Tibial nerve (tissue), 4 donors: ENCODE measurements around the gene SRRM5. TPM values are rescaled to one million over a fixed set of nuclear protein-coding genes. Genes with fewer than 3 reads are reported as not detected.
"Not testable (repeated sequence)": the region's sequence is repeated elsewhere in the genome, so short reads cannot be mapped to it uniquely, and the experiment has no call there.

Source experiments
- DNase-seq, 2 donors: peaks; one replicate each; pipeline ENCODE4 v3.0.0-alpha.2; 2019; ENCODE audit warnings: low spot score in 2 of 2
- H3K27ac ChIP-seq, 4 donors: fragments of 200-600 bp; sonication (generic) in 3 of 4; one replicate each; pipeline ENCODE4 v1.5.1; 2017 to 2019; ENCODE audit warnings: mild to moderate bottlenecking in 1 of 4
- H3K27me3 ChIP-seq, 2 donors: fragments of 200-600 bp; sonication (generic) in 1 of 2; one replicate each; pipeline versions ENCODE4 v1.5.1 to v1.6.0; 2017 to 2019
- H3K36me3 ChIP-seq, 3 donors: fragments of 200-600 bp; sonication (generic); one replicate each; pipeline ENCODE4 v1.5.1; 2018 to 2019
- H3K4me1 ChIP-seq, 4 donors: fragments of 200-600 bp; sonication (generic) in 3 of 4; one replicate each; pipeline ENCODE4 v1.5.1; 2017 to 2019
- H3K4me3 ChIP-seq, 4 donors: fragments of 200-600 bp; sonication (generic) in 3 of 4; one replicate each; pipeline ENCODE4 v1.5.1; 2017 to 2019; ENCODE audit warnings: mild to moderate bottlenecking in 1 of 4, moderate library complexity in 1 of 4
- H3K9me3 ChIP-seq, 4 donors: fragments of 200-600 bp; sonication (generic) in 3 of 4; one replicate each; pipeline ENCODE4 v1.5.1; 2017 to 2019
- EP300 ChIP-seq, 2 donors: sonication (generic); formaldehyde crosslinking; IDR thresholded peaks; one replicate each; pipeline ENCODE4 v1.6.1; 2017; ENCODE audit warnings: antibody characterized with exemption in 2 of 2, mild to moderate bottlenecking in 1 of 2
- POLR2A ChIP-seq, 2 donors: fragments of 450-650 bp; IDR thresholded peaks; one replicate each; pipeline ENCODE4 v1.6.1; 2017; ENCODE audit warnings: antibody characterized with exemption in 2 of 2, mild to moderate bottlenecking in 2 of 2, moderate library complexity in 2 of 2
- WGBS, 2 donors: methylation state at CpG; one replicate each; pipeline ENCODE4 v1.1.5; 2018; 5-methylcytosine and 5-hydroxymethylcytosine counted together
- total RNA-seq, 4 donors: library from RNA; depleted of rRNA; stranded (reverse); fragments of >200 nt; gene quantifications; one replicate each; pipeline ENCODE4 v1.1.0, GENCODE V29; 2016
- TF ChIP-seq, protein P1 (sequence below), 5 experiments: fragments of 200-600 bp in 3 of 5; fragments of 450-650 bp in 2 of 5; sonication (generic) in 3 of 5; IDR thresholded peaks; one replicate each; pipeline ENCODE4 v1.5.1; 2016 to 2019; ENCODE audit warnings: antibody characterized with exemption in 5 of 5, mild to moderate bottlenecking in 3 of 5, moderate library complexity in 2 of 5

Gene SRRM5
- total RNA-seq, 4 donors from 2014 or later, result 0.20 to 0.84 (median 0.52) TPM

DNA sequence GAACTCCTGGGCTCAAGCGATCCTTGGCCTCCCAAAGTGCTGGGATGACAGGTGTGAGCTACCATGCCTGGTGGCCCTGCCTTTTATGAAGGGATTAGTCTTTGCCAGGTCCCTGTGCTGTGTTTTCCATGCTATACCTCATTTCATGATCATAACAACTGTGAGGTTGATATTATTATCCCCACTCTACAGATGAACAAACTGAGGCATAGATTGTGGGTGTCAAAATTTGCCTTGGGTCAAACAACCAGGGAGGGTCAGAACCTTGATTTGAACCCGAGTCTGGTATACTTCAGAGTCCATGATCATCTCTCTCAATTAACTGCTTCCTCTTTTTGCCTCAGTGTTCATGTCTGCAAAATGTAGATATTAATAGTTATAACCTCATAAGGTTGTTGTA, 29.4 kb upstream of the SRRM5 start:
- TF ChIP-seq POLR2A (IDR thresholded peaks at IDR 0.05), result no peak
- no peak for TF ChIP-seq EP300 (IDR thresholded peaks at IDR 0.05)
- TF ChIP-seq, protein P1, sequence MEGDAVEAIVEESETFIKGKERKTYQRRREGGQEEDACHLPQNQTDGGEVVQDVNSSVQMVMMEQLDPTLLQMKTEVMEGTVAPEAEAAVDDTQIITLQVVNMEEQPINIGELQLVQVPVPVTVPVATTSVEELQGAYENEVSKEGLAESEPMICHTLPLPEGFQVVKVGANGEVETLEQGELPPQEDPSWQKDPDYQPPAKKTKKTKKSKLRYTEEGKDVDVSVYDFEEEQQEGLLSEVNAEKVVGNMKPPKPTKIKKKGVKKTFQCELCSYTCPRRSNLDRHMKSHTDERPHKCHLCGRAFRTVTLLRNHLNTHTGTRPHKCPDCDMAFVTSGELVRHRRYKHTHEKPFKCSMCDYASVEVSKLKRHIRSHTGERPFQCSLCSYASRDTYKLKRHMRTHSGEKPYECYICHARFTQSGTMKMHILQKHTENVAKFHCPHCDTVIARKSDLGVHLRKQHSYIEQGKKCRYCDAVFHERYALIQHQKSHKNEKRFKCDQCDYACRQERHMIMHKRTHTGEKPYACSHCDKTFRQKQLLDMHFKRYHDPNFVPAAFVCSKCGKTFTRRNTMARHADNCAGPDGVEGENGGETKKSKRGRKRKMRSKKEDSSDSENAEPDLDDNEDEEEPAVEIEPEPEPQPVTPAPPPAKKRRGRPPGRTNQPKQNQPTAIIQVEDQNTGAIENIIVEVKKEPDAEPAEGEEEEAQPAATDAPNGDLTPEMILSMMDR (IDR thresholded peaks at IDR 0.05), result no peak
- Histone ChIP-seq H3K36me3 (peaks cover 0 to 17% (median 0%) of the 10 kb centered on the region in 3 donors), H3K9me3 (no peaks in the 10 kb centered on the region), H3K4me3 (no peak overlapping the region), H3K4me1 (peaks cover 0 to 35% (median 7%) of the 10 kb centered on the region in 4 donors), H3K27ac (peak overlapping the region in 1 of 4 donors; percentile 89), H3K27me3 (no peaks in the 10 kb centered on the region)
- DNase-seq, result no peak
- WGBS, 2 donors, result 94 to 95% methylated on average over 2 of the region's 2 CpGs

DNA sequence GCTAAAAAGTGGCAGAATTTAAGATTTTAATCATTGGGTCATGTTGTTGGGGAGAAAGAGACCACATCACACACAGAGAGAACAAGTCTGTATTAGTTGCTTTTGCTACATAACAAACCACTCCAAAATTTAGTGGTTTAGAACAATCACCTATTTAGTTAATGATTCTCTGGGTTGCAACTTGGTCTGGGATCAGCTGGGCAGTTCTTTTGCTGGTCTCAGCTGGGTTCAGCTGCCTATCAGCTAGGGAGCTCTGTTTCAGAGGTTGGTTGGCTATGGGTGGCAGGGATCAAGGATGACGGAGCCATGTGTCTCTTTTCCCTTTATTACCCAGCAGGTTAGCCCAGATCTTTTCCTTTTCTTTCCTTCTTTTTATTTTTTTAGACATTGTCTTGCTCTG, 27.4 kb upstream of the SRRM5 start:
- peaks cover 0 to 34% (median 0%) of the 10 kb centered on the region in 3 donors for H3K36me3 ChIP-seq
- TF ChIP-seq, protein P1 (IDR thresholded peaks at IDR 0.05), result no peak
- no peak for TF ChIP-seq POLR2A (IDR thresholded peaks at IDR 0.05)
- TF ChIP-seq EP300 (IDR thresholded peaks at IDR 0.05), result no peak
- peak overlapping the region in 1 of 4 donors; percentile 43 for H3K27ac ChIP-seq
- DNase-seq, result no peak
- no peaks in the 10 kb centered on the region for H3K27me3 ChIP-seq
- H3K4me3 ChIP-seq, result no peak overlapping the region
- H3K4me1 ChIP-seq, result peaks cover 0 to 35% (median 6%) of the 10 kb centered on the region in 4 donors
- no peaks in the 10 kb centered on the region for H3K9me3 ChIP-seq
- WGBS, 2 donors, result 81 to 100% methylated on average over 1 of the region's 1 CpG

DNA sequence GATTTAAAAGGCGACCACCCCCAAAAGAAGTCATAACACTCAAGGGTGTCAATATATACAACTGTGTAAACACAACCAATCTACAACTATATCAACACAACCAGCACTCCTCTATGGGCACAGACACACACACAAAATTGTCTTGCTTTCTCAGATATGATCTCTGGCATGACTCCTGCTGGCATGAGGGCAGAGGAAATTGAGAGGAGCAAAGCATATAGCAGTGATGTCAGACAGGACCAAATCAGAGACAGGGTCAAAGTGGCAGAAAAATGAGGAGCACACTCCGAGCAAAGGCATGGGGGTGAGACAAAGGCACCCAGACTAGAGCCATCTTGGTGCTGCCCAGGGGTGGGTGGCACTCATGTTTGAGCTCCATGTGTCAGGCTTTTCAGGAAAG, 25.5 kb upstream of the SRRM5 start:
- H3K4me1 ChIP-seq, result peaks cover 0 to 18% (median 0%) of the 10 kb centered on the region in 4 donors
- H3K27ac ChIP-seq, result no peak overlapping the region
- H3K27me3 ChIP-seq, result no peaks in the 10 kb centered on the region
- WGBS, 2 donors, result 47 to 60% methylated on average over 2 of the region's 2 CpGs
- TF ChIP-seq EP300 (IDR thresholded peaks at IDR 0.05) (no peak), POLR2A (IDR thresholded peaks at IDR 0.05) (no peak)
- TF ChIP-seq, protein P1 (IDR thresholded peaks at IDR 0.05), result no peak
- H3K4me3 ChIP-seq, result no peak overlapping the region
- DNase-seq, result no peak
- H3K9me3 ChIP-seq, result no peaks in the 10 kb centered on the region
- peaks cover 0 to 53% (median 0%) of the 10 kb centered on the region in 3 donors for H3K36me3 ChIP-seq

DNA sequence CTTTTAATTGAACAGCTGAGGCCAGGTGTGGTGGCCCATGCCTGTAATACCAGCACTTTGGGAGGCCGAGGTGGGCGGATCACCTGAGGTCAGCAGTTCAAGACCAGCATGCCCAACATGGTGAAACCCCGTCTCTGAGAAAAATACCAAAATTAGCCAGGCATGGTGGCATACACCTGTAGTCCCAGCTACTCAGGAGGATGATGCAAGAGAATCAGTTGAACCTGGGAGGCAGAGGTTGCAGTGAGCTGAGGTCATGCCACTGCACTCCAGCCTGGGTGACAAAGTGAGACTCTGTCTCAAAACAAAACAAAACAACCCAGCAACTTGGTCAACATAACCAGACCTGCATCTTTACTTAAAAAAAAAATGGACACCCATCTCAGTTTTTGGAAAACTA, 24.9 kb upstream of the SRRM5 start:
- H3K9me3 ChIP-seq, H3K4me3 ChIP-seq, DNase-seq, H3K27ac ChIP-seq, H3K27me3 ChIP-seq: not testable (repeated sequence)
- peaks cover 0 to 60% (median 0%) of the 10 kb centered on the region in 3 donors for H3K36me3 ChIP-seq
- peaks cover 0 to 11% (median 0%) of the 10 kb centered on the region in 4 donors for H3K4me1 ChIP-seq
- 91 to 95% methylated on average over 3 of the region's 3 CpGs for WGBS, 2 donors

DNA sequence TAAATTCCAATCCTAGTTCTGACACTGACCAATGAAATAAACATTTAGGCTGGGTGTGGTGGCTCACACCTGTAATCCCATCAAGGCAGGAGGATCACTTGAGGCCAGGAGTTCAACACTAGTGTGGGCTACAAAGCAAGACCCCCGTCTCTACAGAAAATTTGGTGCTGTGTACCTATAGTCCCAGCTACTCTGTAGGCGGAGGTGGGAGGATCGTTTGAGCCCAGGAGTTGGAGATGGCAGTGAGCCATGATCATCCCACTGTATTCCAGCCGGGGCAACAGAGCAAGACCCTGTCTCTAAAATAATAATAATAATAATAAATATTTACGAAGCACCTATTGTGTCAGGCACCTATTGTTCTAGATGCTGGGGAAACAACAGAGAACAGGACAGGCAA, 22.6 kb upstream of the SRRM5 start:
- H3K27me3 ChIP-seq, result no peaks in the 10 kb centered on the region
- H3K36me3 ChIP-seq, result peaks cover 0 to 80% (median 0%) of the 10 kb centered on the region in 3 donors
- TF ChIP-seq POLR2A (IDR thresholded peaks at IDR 0.05), result no peak
- TF ChIP-seq, protein P1 (IDR thresholded peaks at IDR 0.05), result no peak
- H3K27ac ChIP-seq, result no peak overlapping the region
- H3K4me3 ChIP-seq, result no peak overlapping the region
- 67 to 88% methylated on average over 5 of the region's 5 CpGs for WGBS, 2 donors
- peaks cover 0 to 18% (median 5%) of the 10 kb centered on the region in 4 donors for H3K4me1 ChIP-seq
- no peak for DNase-seq
- no peaks in the 10 kb centered on the region for H3K9me3 ChIP-seq

DNA sequence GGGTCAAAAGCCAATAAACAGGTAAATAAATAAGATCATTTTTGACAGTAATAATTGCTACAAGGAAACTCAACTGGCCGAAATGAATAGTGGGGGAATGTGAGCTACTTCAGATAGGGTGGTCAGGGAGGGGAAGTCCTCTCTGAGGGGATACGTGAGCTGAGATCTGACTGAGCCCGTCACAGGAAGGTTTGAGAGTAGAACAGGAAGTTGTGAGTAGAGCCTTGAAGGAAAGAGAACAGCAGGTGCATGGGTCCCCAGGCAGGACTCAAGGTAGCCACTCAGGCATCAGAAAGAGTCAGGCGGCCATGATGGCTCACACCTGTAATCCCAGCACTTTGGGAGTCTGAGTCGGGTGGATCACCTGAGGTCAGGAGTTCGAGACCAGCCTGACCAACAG, 22.2 kb upstream of the SRRM5 start:
- peaks cover 0 to 80% (median 0%) of the 10 kb centered on the region in 3 donors for H3K36me3 ChIP-seq
- WGBS, 2 donors, result 77 to 82% methylated on average over 6 of the region's 6 CpGs

More for the DNA sequence above, 22.2 kb upstream of the SRRM5 start:
- H3K27ac ChIP-seq, result no peak overlapping the region
- H3K4me1 ChIP-seq, result peaks cover 0 to 20% (median 9%) of the 10 kb centered on the region in 4 donors
- TF ChIP-seq, protein P1 (IDR thresholded peaks at IDR 0.05), result no peak
- TF ChIP-seq EP300 (IDR thresholded peaks at IDR 0.05) (no peak), POLR2A (IDR thresholded peaks at IDR 0.05) (no peak)
- DNase-seq, result no peak
- H3K27me3 ChIP-seq, result no peaks in the 10 kb centered on the region
- H3K4me3 ChIP-seq, result no peak overlapping the region
- no peaks in the 10 kb centered on the region for H3K9me3 ChIP-seq
